NCI-H526 (cell line): ENCODE measurements around the gene SORCS2.

Experiments
- DNase-seq, 2 experiments: peaks; one replicate each; lab custom pipeline; 2025; lab: John Stamatoyannopoulos, UW

SORCS2 gene

GRCh38 chr4:7710576-7711306 lies 518.4 kb downstream of the SORCS2 start:
- peak in 1 of 2 experiments; percentile 29 for DNase-seq

DNA sequence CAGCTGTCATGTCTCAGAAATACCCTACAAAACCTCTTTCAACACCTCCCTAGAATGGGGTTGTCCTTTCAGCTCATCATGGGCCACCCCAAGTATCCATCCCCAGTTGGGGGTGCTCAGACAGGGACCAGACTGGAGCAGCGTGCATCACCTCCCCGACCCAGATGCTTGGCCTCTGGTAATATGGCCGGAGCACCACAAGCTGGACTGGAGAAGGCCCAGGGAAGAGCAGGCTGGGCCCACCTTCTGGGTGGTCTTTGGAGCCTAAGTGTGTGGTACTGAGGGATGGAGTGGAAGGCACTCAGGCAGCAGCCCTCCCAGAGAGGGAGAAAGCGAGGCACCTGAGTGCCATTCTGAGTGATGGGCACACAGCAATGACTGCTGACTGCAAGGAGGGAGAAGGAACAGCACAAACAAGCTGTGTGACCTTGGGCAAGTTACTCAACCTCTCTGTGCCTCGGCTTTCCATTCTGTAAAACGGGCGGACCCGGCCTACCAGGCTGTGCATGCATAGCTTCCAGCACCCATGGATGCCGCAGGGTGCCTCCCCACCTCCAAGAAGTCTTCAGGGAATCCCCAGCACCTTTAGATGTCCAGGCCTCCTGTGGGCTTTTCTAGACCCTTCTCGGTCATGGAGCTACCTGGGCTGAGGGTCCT lies 519.1 kb downstream of the SORCS2 start:
- DNase-seq, result no peak

GRCh38 chr4:7712021-7712671 lies 519.8 kb downstream of the SORCS2 start:
- DNase-seq, result no peak

DNA sequence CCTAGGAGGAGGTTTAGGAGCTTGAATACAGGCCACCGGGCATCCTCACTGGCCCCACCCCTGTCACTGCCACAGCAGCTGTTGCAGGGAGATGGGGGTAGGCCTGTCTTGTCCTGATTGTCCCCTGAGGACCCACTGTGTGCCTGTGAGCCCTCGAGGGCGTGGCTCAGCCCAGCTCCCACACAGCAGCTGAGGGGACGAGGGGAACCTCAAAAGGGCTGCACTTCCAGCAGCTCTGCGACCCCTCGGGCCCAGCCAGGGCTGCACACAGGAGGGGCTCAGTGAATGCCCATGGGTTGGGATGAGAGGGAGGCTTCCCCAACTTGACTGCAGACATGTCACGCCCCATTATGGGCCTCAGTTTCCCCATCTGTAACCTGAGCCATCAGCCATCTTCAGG lies 521.4 kb downstream of the SORCS2 start:
- no peak for DNase-seq

DNA sequence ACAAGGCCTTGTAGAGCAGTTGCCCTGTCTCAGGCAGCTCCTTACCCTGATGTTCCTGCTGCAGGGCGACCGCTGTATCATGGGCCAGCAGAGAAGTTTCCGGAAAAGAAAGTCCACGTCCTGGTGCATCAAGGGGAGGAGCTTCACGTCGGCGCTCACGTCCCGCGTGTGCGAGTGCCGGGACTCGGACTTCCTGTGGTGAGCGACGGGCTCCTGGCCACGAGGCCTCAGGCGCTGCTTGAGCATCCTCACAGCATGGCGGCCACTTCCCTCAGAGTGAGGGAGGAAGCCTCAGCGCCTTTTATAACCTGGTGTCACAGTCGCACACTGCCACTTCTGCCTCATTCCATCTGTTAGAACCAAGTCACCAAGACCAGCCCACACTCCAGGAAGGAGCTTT lies 521.8 kb downstream of the SORCS2 start:
- DNase-seq, result no peak

DNA sequence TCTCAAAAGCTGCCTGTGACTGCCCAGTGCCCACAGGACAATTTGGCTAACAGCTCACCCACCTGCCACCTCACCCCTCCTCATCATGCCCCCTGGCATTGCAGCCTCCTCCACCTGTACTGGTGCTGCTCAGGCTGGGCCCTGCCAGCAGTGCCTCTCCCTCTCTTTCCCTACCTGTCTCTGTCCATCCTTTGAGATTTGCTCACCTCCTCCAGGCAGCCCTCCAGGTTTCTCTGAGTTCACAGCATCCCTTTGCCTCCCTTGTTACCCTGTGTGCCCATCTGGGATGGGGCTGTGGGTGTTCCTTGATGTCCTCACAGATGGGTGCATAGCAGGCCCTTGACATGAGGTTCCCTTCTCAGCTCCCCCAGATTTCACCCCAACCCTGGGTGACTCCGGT lies 522.4 kb downstream of the SORCS2 start:
- DNase-seq, result no peak

- DNase-seq, result no peak
Observed at GRCh38 chr4:7715271-7716009, 523.1 kb downstream of the SORCS2 start.

DNA sequence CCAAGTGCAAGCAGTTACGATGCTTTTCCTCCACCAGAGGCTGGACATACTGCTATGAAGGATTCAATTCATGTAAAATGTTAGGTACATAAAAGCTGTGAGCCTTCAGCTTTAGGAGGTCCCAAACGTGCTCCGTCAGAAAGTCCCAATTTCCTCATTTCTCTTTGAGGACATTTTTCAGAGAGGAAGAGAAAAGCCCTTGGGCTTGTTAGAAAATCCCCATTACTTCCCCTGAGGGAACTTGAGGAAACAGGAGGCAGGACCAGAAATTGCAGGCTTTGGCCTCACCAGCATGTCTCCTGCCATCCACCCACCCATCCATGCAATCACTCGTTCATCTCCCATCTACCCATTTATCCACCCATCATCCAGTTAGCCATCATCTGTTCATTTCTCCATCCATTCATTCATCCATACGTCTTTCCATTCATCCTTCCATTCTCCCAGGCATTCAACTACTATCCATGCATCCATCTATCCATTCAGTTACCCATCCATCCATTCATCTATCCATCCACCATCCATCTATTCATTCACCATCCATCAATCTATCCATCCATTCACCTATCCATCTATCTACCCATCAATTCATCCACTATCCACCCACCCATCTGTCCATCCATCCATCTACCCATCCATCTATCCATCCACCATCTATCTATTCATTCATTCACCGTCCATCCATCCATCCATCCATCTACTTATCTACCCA lies 523.8 kb downstream of the SORCS2 start:
- DNase-seq, result no peak

DNA sequence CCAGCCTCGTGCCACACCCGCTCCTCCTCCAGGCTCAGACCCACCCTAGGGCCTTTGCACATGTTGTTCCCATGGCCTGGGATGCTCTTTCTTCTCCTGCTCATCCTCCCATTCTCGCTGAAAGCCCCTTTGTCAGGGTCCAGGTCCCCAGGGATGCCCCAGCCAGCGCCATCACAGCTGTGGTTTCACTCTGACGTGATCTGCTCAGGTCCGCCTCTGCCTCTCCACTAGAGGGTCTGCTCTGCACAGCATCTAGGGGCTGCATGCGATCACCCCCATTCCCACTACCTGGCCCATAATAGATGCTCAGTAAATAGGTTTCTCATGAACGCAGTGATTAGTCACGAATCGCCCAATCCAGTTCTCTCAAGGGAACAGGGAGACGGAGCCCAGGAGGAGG lies 524.8 kb downstream of the SORCS2 start:
- DNase-seq, result no peak

DNA sequence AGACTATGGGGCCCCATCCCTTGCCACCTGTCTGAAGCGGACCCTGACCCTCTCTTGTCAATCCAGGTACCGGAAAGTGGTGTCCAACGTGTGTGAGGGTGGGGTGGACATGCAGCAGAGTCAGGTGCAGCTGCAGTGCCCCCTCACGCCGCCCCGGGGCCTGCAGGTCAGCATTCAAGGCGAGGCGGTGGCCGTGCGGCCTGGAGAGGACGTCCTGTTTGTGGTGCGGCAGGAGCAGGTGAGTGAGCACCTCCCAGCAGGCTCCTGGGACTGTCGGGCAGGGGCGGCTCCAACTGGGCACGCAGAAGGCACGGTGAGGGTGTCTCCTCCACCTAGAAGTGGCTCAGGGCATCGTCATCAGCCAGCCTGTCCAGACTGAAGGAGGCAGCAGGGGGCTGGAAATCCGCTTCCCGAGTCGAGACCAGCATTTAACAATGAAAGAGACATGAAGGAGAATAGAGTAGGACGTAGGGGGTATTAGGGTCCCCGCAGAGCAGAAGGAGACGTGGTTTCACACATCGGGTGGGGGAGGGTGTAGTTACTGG lies 525.7 kb downstream of the SORCS2 start:
- no peak for DNase-seq

DNA sequence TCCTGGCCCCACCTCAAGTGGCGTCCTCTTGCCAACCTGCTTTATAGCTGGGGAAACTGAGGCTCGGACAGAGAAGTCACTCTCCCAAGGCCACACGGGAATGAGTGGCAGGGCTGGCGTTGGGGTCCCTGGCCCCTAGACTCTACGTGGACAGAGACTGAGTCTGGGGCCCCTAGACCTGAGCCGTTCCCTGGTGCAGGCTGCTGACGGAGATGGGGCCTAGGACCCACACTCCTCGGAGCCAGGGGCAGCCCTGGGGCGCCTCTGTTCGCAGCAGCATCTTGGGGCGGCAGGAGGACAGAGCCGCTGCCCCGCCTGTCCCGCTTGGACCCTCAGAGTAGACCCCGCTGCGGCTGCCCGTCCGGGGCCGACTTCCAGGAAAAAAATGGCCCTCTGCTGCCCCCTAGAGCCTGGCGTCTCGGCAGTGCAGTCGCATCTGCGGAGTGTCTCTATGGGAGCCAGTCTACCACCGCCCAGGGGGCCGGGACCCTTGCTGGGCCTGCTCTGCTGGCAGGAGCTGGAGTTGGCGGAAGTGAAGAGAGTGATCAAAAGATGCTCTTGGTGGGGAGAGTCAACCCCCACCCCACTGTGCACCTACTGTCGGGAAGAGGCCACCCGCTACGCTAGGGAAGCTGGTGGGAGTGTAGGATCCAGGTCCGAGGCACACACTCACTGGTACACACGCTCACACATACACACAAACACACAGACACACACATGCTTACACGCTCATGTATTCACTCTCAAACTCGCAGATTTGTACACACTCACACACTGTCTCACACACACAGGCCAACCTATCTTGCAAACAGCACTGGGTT lies 527.2 kb downstream of the SORCS2 start:
- peak in 1 of 2 experiments; percentile 79 for DNase-seq

DNA sequence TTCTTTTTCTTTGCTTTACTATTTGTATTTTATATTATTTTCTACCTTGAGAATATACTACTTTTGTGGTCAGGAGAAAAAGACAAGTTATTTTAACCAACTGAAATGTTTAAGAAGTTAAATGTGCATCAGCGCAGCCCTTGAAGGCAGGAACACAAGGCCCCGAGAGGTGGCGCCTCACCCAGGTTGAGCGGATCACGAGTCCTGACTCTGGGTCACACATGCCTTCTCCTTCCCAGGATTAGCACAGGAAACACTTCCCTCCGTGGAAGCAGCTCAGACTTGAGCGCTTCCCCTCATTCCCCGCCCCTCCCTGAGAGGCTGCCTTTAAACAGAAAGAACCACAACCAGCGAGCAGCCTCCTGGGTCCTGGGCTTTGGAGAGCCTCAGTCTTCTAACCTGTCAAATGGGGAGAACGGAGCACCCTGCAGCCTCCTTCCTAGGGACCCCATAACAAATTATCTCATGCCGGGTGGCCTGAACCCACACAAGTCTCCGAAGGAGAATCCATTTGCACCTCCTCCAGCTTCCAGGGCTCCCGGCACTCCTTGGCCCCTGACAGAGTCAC lies 529.7 kb downstream of the SORCS2 start:
- DNase-seq, result peak in 1 of 2 experiments; percentile 61

DNA sequence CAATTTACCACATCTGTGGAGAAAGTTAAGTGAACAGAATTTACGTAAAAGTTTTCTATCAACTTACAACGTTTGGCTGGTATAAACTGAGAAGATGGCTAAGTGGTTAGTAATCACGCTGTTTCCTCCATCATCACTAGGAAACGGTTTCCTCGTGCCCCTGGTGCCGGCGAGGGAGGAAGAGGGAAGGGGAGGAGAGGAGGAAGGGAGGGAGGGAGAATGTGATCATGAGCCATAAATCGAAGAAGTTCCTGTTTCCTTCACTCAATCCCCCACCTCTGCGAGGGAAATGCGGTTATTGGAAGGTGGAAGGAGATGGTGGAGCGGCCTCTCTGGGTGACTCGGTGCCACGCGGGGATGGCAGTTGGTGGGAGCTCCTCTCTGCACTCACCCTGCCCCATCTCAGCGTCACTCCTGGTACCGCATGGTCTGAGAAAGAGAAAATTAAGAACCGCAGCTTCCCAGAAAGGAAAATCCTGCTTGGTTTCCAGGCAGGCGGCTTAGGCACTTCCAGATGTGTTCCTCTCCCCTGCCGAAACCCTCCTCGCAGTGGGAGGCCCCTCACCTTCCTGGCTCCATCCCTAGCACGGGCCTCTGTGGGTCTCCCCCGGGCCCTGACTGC lies 530.5 kb downstream of the SORCS2 start:
- no peak for DNase-seq

- no peak for DNase-seq
Observed at GRCh38 chr4:7723625-7724024, 531.3 kb downstream of the SORCS2 start.

DNA sequence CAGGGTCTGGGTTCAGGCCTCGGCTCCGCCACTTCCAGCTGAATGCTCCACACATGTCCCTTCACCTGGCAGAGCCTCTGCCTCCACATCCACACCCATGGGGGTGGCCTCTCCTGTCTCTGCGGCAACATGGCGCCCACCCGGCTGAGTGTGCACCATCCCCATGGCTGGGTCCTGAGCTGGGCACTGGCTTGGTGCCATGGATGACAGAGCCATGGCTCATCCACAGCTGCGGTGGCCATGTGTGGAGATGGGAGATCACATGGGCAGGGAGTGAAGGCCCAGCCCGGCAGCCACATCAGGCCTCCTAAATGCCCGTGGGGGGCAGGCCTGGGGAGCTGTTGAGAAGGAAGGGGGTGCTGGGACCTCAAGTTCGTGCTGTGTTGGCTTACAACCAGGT lies 533.6 kb downstream of the SORCS2 start:
- DNase-seq, result no peak

GRCh38 chr4:7726665-7727413 lies 534.5 kb downstream of the SORCS2 start:
- DNase-seq, result no peak

GRCh38 chr4:7727749-7728148 lies 535.4 kb downstream of the SORCS2 start:
- no peak for DNase-seq

- DNase-seq, result no peak
Observed at GRCh38 chr4:7731437-7731836, 539.1 kb downstream of the SORCS2 start.

- no peak for DNase-seq
Observed at GRCh38 chr4:7732263-7732662, 539.9 kb downstream of the SORCS2 start.
